ENCODE data around the gene APOBEC3G. TPM values are rescaled to one million over a fixed set of nuclear protein-coding genes. Genes with fewer than 3 reads are reported as not detected.
"Not testable (repeated sequence)": the region's sequence is repeated elsewhere in the genome, so short reads cannot be mapped to it uniquely, and the experiment has no call there.

APOBEC3G gene
- polyA plus RNA-seq, 3 donors from 2014 or later, result 494 to 885 (median 545) TPM

DNA sequence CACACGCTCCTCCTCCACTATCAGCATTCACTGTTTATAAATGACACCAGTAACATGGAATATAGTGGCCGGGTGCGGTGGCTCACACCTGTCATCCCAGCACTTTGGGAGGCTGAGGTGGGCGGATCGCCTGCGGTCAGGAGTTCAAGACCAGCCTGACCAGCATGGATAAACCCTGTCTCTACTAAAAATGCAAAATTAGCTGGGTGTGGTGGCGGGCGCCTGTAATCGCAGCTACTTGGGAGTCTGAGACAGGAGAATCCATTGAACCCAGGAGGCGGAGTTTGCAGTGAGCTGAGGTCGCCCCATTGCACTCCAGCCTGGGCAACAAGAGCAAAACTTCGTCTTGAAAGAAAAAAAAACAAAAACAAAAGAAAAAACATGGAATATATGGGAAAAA is 837 bp downstream of the APOBEC3G start:
- not testable (repeated sequence) for H3K9me3 Mint-ChIP-seq
- peaks cover 68 to 70% of the 10 kb centered on the region in 2 donors for H3K4me1 Mint-ChIP-seq
- peak in 2 of 3 donors; percentile 28 to 31 for DNase-seq
- H3K4me3 Mint-ChIP-seq, result peak overlapping the region; percentile 94 to 97 (median 96)
- H3K36me3 Mint-ChIP-seq, result peaks cover 25 to 30% (median 30%) of the 10 kb centered on the region in 3 donors
- peaks cover 12 to 33% (median 27%) of the 10 kb centered on the region in 3 donors for H3K27me3 Mint-ChIP-seq (ENCODE audit: low read depth in 3 of 3)
- peak overlapping the region; percentile 93 to 99 (median 98) for H3K27ac Mint-ChIP-seq

DNA sequence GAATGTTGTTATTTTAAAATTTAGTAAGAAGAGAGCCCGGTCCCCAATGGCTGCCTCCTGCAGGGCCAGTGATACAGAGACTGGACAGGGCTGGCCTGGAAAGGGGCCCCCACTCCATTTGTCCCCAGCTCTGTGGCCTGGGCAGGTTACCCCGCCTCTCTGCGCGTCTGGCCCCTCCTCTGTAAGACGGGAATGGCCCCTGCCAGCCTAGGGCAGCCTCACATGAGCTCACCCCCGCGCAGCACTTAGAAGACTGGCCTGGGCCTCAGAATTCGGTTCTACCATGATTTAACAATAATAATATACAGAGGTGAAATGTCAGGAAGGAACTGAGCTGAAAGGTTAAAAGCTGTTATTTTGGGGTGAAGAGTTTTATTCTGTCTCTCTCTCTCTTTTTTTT is 1.3 kb downstream of the APOBEC3G start:
- DNase-seq, result peak in 2 of 3 donors; percentile 40 to 52
- Mint-ChIP-seq H3K36me3 (peaks cover 25 to 30% (median 30%) of the 10 kb centered on the region in 3 donors), H3K9me3 (no peaks in the 10 kb centered on the region), H3K27ac (peak overlapping the region; percentile 93 to 99 (median 98)), H3K4me1 (peaks cover 72 to 74% of the 10 kb centered on the region in 2 donors), H3K27me3 (ENCODE audit: low read depth in 3 of 3) (peaks cover 12 to 33% (median 27%) of the 10 kb centered on the region in 3 donors), H3K4me3 (peak overlapping the region; percentile 94 to 97 (median 96))

DNA sequence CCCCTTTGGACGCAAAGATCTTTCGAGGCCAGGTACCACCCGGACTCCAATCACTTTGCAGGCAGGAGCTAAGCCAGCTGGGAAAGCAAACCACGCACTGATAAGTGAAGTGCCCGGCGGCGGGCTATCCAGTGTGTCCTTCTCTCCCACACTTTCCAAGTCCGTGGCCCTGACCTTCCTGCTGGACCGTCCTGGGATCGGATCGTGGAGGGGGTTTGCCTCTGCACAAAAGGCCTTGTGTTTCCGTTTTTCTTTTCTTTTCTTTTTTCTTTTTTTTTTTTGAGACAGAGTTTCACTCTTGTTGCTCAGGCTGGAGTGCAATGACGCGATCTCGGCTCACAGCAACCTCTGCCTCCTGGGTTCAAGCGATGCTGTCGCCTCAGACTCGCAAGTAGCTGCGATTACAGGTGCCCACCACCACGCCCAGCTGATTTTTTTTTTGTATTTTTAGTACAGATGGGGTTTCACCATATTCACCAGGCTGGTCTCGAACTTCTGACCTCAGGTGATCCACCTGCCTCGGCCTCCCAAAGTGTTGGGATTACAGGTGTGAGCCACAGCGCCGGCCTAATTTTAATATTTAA is 2.1 kb downstream of the APOBEC3G start:
- H3K4me3 Mint-ChIP-seq, result peak overlapping the region; percentile 94 to 97 (median 96)
- DNase-seq, result peak in 2 of 3 donors; percentile 19 to 42
- peaks cover 77 to 80% of the 10 kb centered on the region in 2 donors for H3K4me1 Mint-ChIP-seq
- peaks cover 12 to 33% (median 27%) of the 10 kb centered on the region in 3 donors for H3K27me3 Mint-ChIP-seq (ENCODE audit: low read depth in 3 of 3)
- H3K36me3 Mint-ChIP-seq, result peaks cover 25 to 30% (median 30%) of the 10 kb centered on the region in 3 donors
- peak overlapping the region; percentile 93 to 99 (median 98) for H3K27ac Mint-ChIP-seq
- not testable (repeated sequence) for H3K9me3 Mint-ChIP-seq

DNA sequence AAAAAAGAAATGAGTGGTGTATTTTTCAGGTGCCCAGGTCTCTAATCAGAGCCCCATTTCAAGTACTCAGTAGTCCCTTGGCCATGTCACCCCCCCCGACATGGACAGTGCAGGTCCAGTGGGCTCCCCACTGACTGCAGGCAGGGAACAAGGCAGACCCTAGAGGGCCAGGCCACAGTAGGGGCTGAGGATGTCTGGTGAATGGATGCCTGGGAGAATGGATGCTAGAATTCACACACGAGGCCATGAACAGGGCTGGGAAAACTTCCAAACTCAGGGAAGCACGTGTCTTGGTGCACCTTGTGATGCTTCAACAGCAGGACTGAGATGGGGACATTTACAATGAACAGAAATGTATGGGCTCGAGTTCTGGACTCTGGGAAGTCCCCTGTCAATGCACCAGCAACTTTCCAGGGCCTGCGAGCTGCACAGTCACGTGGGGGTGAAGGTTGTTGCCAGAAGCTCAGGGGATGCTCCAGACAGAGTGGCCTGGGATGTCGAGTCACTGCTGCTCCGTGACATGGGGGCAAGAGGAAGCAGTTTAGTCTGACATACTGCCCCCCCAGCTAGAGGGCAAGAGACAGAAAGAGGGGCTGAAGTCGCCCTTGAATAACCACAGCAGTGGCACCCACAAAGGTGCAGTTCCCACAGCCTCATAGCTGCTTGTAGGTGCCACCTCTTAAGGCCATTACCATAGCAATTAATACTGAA is 3.1 kb downstream of the APOBEC3G start:
- peaks cover 25 to 30% (median 30%) of the 10 kb centered on the region in 3 donors for H3K36me3 Mint-ChIP-seq
- H3K9me3 Mint-ChIP-seq, result no peaks in the 10 kb centered on the region
- peaks cover 77 to 81% of the 10 kb centered on the region in 2 donors for H3K4me1 Mint-ChIP-seq
- peak overlapping the region; percentile 93 to 99 (median 98) for H3K27ac Mint-ChIP-seq
- DNase-seq, result peak; percentile 84 to 87 (median 86)
- H3K27me3 Mint-ChIP-seq (ENCODE audit: low read depth in 3 of 3), result peaks cover 12 to 33% (median 27%) of the 10 kb centered on the region in 3 donors
- H3K4me3 Mint-ChIP-seq, result peak overlapping the region; percentile 78 to 97 (median 94)

DNA sequence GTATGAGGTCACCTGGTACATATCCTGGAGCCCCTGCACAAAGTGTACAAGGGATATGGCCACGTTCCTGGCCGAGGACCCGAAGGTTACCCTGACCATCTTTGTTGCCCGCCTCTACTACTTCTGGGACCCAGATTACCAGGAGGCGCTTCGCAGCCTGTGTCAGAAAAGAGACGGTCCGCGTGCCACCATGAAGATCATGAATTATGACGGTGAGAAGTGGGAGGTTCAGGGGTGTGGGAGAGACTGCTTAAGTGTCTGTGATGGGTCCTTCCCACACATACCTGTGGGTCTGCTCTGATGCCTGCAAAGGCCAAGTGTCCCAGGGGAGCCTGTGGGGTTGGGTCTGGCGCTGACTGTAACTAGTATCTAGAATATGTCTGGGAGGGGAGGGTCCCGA is 3.9 kb downstream of the APOBEC3G start:
- Mint-ChIP-seq H3K27ac (peak overlapping the region; percentile 93 to 99 (median 98)), H3K4me3 (peak overlapping the region; percentile 78 to 97 (median 94)), H3K27me3 (ENCODE audit: low read depth in 3 of 3) (peaks cover 14 to 33% (median 29%) of the 10 kb centered on the region in 3 donors), H3K4me1 (peaks cover 77 to 82% of the 10 kb centered on the region in 2 donors), H3K9me3 (no peaks in the 10 kb centered on the region), H3K36me3 (peaks cover 29 to 30% (median 30%) of the 10 kb centered on the region in 3 donors)
- DNase-seq, result no peak

DNA sequence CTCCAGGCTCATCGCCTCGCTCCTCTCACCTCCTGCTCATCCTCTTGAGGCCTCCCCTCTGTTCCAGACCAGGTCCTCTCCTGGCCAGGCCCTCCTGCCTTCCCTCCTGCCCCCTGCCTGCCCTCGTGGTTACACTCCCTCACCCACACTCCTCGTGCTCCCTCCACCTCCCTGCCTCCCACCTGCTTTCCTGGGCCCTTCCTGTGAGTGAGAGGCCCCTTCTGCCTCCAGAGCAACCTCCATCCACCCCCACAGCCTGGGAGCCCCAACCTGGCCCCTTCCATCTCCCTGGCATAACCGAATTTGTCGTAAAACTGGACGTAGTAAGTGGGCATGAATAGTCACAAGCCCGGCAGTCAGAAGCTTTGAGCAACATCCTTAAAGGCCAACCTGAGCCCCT is 4.5 kb downstream of the APOBEC3G start:
- peak overlapping the region; percentile 93 to 99 (median 98) for H3K27ac Mint-ChIP-seq
- no peaks in the 10 kb centered on the region for H3K9me3 Mint-ChIP-seq
- DNase-seq, result no peak
- H3K4me3 Mint-ChIP-seq, result peak overlapping the region; percentile 78 to 97 (median 94)
- peaks cover 78 to 82% of the 10 kb centered on the region in 2 donors for H3K4me1 Mint-ChIP-seq
- peaks cover 14 to 33% (median 29%) of the 10 kb centered on the region in 3 donors for H3K27me3 Mint-ChIP-seq (ENCODE audit: low read depth in 3 of 3)
- peaks cover 29 to 34% (median 34%) of the 10 kb centered on the region in 3 donors for H3K36me3 Mint-ChIP-seq

DNA sequence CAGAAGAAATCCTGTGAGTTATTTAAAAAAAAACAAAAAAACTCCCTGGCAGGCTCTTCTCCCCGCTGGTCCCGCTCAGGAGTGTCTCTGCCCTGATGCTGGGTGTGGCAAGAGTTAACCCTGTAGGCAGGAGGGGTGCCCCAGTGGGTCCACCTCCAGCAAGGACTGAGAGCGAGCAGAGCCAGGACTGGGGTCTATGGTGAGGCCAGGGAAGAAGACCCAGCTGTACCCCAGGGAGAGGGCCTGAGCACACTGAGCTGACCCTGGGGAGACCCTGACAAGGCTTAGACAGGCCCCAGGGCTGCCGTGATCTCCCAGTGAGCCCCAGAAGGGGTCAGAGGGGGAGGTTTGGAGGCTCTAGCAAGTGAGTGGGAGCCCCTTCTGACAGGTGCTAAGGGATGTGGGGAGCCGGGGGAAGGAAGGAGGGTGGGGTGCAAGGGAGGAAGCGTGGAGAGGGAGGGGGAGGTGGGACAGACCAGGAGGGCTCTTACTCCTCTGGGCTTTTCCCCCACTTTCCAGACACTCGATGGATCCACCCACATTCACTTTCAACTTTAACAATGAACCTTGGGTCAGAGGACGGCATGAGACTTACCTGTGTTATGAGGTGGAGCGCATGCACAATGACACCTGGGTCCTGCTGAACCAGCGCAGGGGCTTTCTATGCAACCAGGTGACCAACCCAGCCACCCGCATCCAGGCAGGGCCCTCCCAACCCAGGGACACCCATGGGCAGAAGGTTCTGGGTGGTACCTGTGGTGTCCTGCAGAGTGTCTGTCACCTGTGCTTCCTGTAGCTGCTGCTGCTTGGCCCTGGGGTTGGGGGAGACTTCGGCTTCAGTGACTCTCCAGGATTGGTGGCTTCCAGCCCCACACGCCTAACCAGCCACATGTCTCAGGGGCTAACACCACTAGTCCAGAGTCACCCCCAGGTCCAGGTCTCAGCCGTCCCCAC is 6.4 kb downstream of the APOBEC3G start:
- H3K27me3 Mint-ChIP-seq (ENCODE audit: low read depth in 3 of 3), result peaks cover 11 to 18% (median 17%) of the 10 kb centered on the region in 3 donors
- H3K27ac Mint-ChIP-seq, result peak overlapping the region; percentile 93 to 99 (median 98)
- peak overlapping the region; percentile 23 to 97 (median 94) for H3K4me3 Mint-ChIP-seq
- DNase-seq, result peak in 1 of 3 donors; percentile 22
- H3K4me1 Mint-ChIP-seq, result peaks cover 88 to 89% of the 10 kb centered on the region in 2 donors
- H3K36me3 Mint-ChIP-seq, result peaks cover 31 to 35% (median 32%) of the 10 kb centered on the region in 3 donors
- no peaks in the 10 kb centered on the region for H3K9me3 Mint-ChIP-seq

DNA sequence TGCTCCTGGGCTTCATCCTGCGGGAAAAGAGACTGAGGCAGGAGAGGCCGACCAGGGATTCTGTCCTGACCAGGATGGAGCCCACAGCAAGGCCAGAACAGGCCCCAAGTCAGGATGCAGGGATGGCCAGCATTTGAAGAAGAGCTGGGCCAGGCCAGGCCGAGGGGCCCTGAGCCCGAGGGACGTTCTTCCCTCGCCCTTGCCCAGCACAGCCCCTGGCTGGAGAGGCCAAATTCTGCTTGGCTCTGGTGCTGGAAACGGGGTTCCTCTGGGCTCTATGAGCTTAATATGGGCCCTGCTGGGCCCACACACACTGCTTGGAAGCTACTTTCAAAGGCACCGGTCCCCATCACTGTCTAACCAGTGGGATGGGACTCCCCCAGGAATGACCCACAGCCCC is 7.6 kb downstream of the APOBEC3G start:
- peaks cover 11 to 14% (median 14%) of the 10 kb centered on the region in 3 donors for H3K27me3 Mint-ChIP-seq (ENCODE audit: low read depth in 3 of 3)
- H3K27ac Mint-ChIP-seq, result peak overlapping the region; percentile 85 to 99 (median 98)
- DNase-seq, result no peak
- peaks cover 91 to 93% of the 10 kb centered on the region in 2 donors for H3K4me1 Mint-ChIP-seq
- H3K36me3 Mint-ChIP-seq, result peaks cover 30 to 35% (median 33%) of the 10 kb centered on the region in 3 donors
- H3K4me3 Mint-ChIP-seq, result peak overlapping the region in 3 of 5 donors; percentile 24 to 48 (median 32)
- no peaks in the 10 kb centered on the region for H3K9me3 Mint-ChIP-seq

DNA sequence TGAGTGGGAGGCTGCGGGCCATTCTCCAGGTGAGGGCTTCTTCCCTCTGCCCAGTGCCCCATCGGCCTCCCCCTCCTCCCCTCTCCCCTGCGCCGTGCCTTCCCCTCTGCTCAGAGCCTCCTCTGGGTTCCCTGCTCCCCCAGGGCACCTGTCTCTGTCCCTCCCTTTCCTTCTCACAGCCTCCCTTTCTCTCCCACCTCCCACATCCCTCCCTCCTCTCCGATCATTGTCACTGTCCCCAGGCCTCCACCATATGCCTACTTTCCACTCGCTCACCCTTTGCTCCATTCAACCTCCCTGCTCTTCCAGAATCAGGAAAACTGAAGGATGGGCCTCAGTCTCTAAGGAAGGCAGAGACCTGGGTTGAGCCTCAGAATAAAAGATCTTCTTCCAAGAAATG is 10.0 kb downstream of the APOBEC3G start:
- peaks cover 91 to 95% of the 10 kb centered on the region in 2 donors for H3K4me1 Mint-ChIP-seq
- DNase-seq, result no peak
- H3K27me3 Mint-ChIP-seq (ENCODE audit: low read depth in 3 of 3), result peaks cover 20 to 31% (median 21%) of the 10 kb centered on the region in 3 donors
- peak overlapping the region in 3 of 5 donors; percentile 30 to 73 (median 67) for H3K4me3 Mint-ChIP-seq
- peaks cover 11 to 15% (median 11%) of the 10 kb centered on the region in 3 donors for H3K36me3 Mint-ChIP-seq
- H3K27ac Mint-ChIP-seq, result peak overlapping the region; percentile 93 to 100 (median 98)
- no peaks in the 10 kb centered on the region for H3K9me3 Mint-ChIP-seq

DNA sequence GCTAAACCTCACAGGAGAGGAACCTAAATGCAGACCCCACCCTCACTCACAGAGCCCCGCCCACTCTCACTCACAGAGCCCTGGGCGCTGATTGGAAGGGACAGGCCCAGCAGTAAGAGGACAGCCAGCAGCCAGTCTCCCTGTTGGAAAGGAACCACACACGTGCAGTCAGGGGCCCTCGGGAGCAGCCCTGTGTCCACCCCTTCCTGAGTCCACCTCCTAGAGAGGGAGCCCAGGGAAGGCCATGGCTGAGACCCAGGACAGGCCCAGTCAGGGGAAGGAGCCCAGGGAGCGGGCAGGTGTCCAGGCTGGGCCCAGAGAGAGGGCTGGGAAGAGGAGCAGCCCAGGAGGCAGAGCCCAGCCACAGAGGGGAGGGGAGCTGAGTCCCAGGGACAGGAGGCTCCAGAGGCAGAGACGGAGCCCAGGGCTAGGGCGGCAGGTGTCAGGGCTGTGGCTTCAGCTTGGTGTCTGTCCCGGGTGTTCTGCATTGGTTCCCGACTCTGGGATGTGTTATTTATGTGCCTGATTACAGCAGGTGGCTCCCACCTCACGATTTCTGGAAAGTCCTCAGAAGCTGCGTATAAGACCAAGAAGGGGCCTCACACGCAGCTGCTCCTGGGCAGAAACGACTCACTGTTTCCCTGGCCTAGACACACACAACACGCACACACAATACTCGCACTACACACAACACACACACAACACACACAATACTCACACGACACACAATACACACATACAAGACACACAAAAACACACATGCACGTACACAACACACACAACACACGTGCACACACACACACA is 11.0 kb downstream of the APOBEC3G start:
- Mint-ChIP-seq H3K36me3 (peaks cover 7 to 9% (median 7%) of the 10 kb centered on the region in 3 donors), H3K27me3 (ENCODE audit: low read depth in 3 of 3) (peaks cover 21 to 36% (median 22%) of the 10 kb centered on the region in 3 donors), H3K4me3 (peak overlapping the region; percentile 39 to 73 (median 59)), H3K9me3 (no peaks in the 10 kb centered on the region), H3K27ac (peak overlapping the region; percentile 93 to 100 (median 98)), H3K4me1 (peaks cover 91 to 95% of the 10 kb centered on the region in 2 donors)
- no peak for DNase-seq

DNA sequence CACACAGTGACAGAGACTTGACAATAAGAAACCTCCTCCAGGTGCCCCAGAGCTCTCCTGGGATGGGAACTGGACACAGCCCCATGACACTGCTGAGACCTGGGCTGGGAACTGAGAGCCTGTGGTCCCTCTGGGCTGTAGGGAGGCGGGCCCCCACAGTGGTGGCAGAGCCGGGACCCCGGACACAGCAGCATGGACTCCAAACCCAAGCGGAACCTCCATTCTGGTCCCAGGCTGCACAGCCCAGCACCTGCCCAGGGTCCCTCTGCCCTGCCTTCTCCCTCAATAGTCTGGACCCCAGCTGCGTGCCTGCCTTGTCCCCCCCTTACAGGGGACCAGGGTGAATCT is 11.6 kb downstream of the APOBEC3G start:
- H3K4me1 Mint-ChIP-seq, result peaks cover 91 to 92% of the 10 kb centered on the region in 2 donors
- no peak for DNase-seq
- H3K27me3 Mint-ChIP-seq (ENCODE audit: low read depth in 3 of 3), result peaks cover 21 to 36% (median 24%) of the 10 kb centered on the region in 3 donors
- peaks cover 7 to 9% (median 7%) of the 10 kb centered on the region in 3 donors for H3K36me3 Mint-ChIP-seq
- no peaks in the 10 kb centered on the region for H3K9me3 Mint-ChIP-seq
- peak overlapping the region; percentile 93 to 100 (median 98) for H3K27ac Mint-ChIP-seq
- H3K4me3 Mint-ChIP-seq, result peak overlapping the region; percentile 53 to 85 (median 73)

DNA sequence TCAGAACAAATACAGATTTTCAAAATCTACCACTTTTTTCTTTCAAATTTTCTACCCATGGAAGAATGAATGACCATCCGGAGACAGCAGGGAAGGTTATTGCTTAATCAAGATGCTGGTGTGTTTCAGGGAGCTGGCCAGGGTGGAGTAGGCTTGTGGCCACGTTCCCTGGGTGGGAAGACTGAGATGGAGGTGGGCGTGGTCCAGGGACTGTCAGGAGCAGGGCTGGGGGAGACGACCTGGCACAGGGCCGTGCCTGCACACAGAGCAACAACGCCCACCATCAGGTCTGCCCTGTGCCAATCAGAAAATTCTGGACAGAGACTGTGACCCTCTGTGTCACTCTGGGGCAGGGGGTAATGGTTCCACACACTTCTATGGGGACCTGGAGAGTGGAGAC is 12.9 kb downstream of the APOBEC3G start:
- peak overlapping the region; percentile 72 to 85 (median 80) for H3K4me3 Mint-ChIP-seq
- DNase-seq, result no peak
- H3K9me3 Mint-ChIP-seq, result no peaks in the 10 kb centered on the region
- H3K27me3 Mint-ChIP-seq (ENCODE audit: low read depth in 3 of 3), result peaks cover 21 to 41% (median 28%) of the 10 kb centered on the region in 3 donors
- H3K36me3 Mint-ChIP-seq, result peaks cover 7 to 9% (median 7%) of the 10 kb centered on the region in 3 donors
- H3K27ac Mint-ChIP-seq, result peak overlapping the region; percentile 93 to 100 (median 98)
- H3K4me1 Mint-ChIP-seq, result peaks cover 94 to 96% of the 10 kb centered on the region in 2 donors
